Measurements from ENCODE around the gene LY6G6F.
"Not testable (repeated sequence)": the region's sequence is repeated elsewhere in the genome, so short reads cannot be mapped to it uniquely, and the experiment has no call there.

GRCh38 chr6:31709157-31709556 is 2.5 kb downstream of the LY6G6F start:
- TF ChIP-seq POLR2A (IDR thresholded peaks at IDR 0.05; ENCODE audit: low read depth); POLR2AphosphoS5 (IDR thresholded peaks at IDR 0.05); EP300 (IDR thresholded peaks at IDR 0.05); CTCF (IDR thresholded peaks at IDR 0.05): not testable (repeated sequence)

All from esophagus muscularis mucosa (tissue), 4 donors.